ENCODE results near the gene STK35.
"Not testable (repeated sequence)": the region's sequence is repeated elsewhere in the genome, so short reads cannot be mapped to it uniquely, and the experiment has no call there.

STK35 gene

GRCh38 chr20:2163757-2164156 is 62.1 kb downstream of the STK35 start:
- DNase-seq = no peak

DNA sequence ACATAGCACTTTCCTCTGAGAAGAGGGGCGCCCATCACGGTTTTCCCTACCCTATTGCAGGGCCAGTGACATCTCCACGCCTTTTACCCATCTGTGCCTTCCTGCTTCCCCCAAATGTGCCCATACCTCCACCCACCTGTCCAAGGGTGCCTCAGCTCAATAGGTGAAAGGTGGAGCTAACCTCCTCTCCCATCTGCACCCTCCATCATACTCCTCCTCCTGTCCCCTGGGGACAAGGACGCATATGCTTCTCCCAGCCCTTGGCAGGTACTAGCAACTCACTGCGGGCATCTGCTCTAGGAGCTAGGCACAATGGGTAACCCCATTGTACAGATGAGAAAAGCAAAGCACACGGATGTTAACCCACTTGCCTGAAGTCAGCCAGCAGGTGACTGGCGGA is 62.8 kb downstream of the STK35 start:
- no peak for DNase-seq

GRCh38 chr20:2164966-2165365 is 63.3 kb downstream of the STK35 start:
- no peak for DNase-seq

- no peak for DNase-seq
These were observed 64.2 kb downstream of the STK35 start for GRCh38 chr20:2165871-2166270.

- DNase-seq = no peak
These were observed 65.5 kb downstream of the STK35 start for GRCh38 chr20:2167112-2167511.

DNA sequence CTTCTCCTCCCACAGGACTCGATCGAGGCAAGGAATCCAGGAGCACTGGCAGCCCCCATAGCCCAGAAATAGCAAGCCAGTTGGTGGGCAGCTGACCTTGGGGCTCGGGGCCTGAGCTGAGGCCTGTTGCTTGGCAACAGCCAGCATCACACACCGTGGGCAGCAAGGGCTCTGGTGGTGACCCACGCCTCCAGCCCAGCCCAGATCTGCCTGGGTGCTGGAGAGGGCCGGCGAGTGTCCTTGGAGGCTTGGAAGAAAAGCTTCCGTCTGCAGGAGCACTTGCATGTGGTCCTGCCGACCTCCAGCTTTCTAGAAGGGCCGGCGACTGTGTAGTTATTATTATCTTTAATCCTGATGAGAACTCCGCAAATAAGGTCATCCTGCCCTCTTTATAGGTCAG is 67.3 kb downstream of the STK35 start:
- DNase-seq = no peak

DNA sequence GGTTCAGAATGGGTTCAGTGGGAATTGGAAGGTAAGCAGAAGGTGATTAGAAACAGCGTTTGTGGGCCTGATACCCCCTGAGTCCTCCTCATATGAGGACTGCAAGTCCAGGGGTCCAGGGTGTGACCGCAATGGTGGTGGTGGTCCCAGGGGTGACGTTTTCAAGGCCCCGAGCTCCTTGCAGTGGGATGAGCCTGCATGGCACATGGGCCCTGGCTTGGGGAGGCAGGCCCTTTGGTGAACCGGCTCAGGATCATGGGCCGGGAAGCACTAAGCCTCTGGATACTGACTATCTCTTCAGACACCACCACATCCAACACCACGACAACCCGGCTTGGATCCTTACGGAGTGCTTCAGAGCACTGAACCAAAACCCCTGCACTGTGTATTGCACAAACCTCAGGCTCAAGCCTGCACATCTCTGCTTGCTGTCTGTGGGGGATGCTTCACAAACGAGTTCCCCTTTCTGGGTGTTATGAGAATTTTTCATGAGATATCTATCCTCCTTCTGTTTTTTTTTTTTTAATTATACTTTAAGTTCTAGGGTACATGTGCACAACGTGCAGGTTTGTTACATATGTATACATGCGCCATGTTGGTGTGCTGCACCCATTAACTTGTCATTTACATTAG is 67.9 kb downstream of the STK35 start:
- DNase-seq = no peak

DNA sequence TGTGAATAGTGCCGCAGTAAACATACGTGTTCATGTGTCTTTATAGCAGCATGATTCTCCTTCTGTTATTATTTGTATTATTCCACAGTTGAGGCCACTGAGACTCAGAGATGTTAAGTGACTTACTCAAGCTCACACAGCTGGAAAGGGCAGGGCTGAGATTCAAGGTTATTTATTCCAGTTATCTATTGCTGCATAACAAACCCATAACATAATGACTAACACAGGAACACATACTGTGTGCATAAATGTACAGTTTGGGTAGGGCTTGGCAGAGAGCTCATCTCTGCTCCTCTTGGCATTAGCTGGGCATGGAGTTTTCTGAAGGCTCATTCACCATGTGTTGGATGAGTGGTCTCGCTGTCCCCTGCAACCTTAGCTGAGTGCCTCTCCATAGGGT is 68.8 kb downstream of the STK35 start:
- no peak for DNase-seq

- no peak for DNase-seq
These were observed 69.7 kb downstream of the STK35 start for GRCh38 chr20:2171266-2171790.

DNA sequence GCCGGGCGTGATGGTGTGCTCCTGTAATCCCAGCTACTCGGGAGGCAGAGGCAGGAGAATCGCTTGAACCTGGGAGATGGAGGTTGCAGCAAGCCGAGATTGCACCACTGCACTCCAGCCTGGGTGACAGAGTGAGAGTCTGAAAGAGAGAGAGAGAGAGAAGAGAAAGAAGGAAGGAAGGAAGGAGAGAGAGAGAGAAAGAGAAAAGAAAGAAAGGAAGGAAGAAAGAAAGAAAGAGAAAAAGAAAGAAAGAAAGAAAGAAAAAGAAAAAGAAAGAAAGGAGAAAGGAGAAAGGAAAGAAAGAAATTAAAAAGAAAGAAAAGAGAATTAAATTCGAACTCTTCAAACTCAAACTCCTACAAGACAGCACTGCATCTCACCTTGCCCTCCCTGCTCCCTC is 70.2 kb downstream of the STK35 start:
- DNase-seq = not testable (repeated sequence)

DNA sequence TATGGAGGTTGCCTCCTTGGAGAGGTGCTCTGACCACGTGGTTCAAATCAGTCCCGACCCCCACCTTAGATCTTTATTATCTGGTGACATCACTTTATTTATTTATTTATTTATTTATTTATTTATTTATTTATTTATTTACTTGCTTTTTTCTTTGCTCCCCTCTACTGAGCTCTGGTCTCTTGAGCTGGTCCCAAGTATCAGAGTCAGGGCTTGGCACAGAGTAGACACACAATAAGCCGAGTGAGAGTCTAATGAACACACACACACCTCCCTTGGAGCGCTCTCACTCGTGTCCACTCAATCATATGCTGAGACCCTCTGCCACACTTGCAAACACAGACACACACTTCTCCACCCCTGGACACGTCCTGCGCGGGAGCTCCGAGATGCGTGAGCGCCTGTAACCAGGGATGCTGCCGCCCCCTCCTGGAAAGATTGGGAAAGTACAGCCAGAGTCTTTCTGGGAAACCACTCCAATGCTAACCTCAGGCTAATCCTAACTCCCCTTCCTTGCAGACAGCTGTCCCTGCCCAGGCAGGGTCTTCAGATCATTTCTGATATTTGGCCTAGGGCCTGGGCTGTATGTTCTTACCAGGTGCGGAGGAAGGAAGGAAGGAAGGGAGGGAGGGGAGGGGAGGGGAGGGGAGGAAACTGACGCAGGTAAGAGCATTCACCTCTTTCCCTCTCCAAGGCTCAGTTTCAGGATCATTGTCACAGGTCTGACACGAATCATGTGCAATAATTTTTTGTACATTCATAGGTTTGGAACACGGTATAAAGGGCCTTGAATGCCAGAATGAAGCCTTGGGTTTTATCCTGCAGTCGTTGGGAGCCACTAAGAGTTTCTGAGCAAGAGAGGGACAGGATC is 70.9 kb downstream of the STK35 start:
- DNase-seq = peak; percentile 47 to 87

DNA sequence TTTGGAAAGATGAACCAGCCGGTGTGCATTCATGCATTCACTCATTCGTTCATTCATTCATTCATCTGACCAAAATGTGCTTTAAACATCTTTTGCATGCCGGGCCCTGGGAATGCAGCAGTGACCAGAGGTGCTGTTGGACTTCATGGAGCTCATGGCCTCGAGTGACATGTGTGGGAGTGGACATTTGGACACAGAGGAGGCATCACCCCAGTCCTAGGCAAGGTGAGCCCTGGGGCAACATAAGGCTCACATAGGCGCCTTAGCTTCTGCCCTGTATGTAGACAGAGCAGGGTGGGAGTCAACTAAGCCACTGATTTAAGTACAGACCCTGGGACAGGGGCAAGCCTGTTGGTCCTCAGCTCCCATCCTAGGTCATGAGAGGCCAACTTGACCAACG is 71.6 kb downstream of the STK35 start:
- DNase-seq = no peak

- DNase-seq = no peak
These were observed 72.4 kb downstream of the STK35 start for GRCh38 chr20:2174067-2174466.

- DNase-seq = no peak
These were observed 75.3 kb downstream of the STK35 start for GRCh38 chr20:2176946-2177345.

- no peak for DNase-seq
These were observed 76.9 kb downstream of the STK35 start for GRCh38 chr20:2178318-2179232.

GRCh38 chr20:2179233-2179580 is 77.6 kb downstream of the STK35 start:
- DNase-seq = no peak

GRCh38 chr20:2179949-2180348 is 78.3 kb downstream of the STK35 start:
- no peak for DNase-seq

- DNase-seq = no peak
These were observed 81.8 kb downstream of the STK35 start for GRCh38 chr20:2183381-2183780.

DNA sequence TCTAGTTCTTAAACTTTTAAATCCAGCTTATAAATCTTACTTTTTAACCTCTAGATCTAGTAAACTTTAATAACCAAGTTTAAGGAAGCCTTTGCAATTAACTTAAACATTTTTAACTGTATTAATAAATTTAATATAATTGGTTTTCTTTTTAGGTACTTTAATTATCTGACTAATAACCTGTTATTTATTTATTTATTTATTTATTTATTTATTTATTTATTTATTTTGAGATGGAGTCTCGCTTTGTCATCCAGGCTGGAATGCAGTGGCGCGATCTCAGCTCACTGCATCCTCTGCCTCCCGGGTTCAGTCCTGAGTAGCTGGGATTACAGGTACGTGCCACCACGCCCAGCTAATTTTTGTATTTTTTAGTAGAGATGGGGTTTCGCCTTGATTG is 83.3 kb downstream of the STK35 start:
- not testable (repeated sequence) for DNase-seq

DNA sequence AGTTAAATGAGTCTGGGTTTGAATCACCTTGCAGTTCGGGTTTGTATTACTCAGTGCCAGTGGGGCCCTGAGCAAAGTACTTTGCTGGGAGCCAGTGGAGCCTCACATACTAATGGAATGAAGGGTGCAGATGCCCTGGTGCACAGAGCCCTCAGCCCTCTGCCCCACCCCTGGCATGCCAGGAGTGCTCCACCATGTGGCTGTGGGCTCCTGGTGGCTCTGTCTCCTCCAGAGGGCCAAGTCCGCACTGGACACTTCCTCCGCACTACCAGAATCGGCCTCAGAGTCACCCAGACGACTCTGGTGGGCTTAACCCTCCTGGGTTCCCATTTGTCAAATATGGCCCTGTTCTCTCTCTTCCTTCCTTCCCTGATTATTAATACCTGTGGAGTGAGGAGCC is 94.0 kb downstream of the STK35 start:
- DNase-seq = no peak

DNA sequence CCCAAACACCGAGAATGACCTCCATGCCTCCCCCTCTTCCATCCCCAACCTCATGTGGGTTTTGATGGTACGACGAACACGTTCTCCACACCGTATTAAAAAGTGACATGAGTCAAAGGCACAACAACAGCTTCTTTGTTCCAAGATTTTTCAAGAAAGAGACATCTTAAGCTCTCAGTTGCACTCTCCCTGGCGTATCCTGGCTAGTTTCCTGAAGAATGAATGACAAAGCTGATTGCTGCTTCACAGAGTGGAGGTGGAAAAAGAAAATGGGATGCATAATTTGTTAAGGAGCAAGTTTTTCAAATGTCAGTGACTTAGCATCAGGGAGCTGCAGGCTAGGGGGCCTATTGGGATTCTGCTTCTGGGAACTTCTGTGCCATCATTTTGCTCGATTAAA is 95.5 kb downstream of the STK35 start:
- no peak for DNase-seq
